HL-60 (cell line): ENCODE measurements around the gene SRP9.

ENCODE experiments used
- DNase-seq, 2 experiments: peaks; one replicate each; pipeline ENCODE4 v3.0.0-alpha.2; 2010 to 2020; ENCODE audit warnings: low read depth in 1 of 2, low spot score in 1 of 2
- H3K27ac ChIP-seq: fragments of 250-450 bp; sonication (Bioruptor Pico); replicated peaks from 2 replicates; pipeline ENCODE4 v1.5.1; 2020; ENCODE audit warnings: mild to moderate bottlenecking, moderate library complexity
- H3K27me3 ChIP-seq: fragments of 250-450 bp; sonication (Bioruptor Pico); 2 replicates; pipeline ENCODE4 v1.5.1; 2021; ENCODE audit warnings: mild to moderate bottlenecking, moderate library complexity; ENCODE audit not compliant: insufficient read depth, poor library complexity, severe bottlenecking
- H3K4me3 ChIP-seq: replicated peaks from 2 replicates; pipeline ENCODE4 v1.5.1; 2011; ENCODE audit warnings: mild to moderate bottlenecking, control low read depth, low read length; ENCODE audit not compliant: insufficient read depth
- CTCF ChIP-seq: IDR thresholded peaks from one replicate; pipeline ENCODE4 v1.5.1; 2011; ENCODE audit warnings: low read length, control low read depth, inconsistent platforms; ENCODE audit not compliant: insufficient read depth
- GABPA ChIP-seq: IDR thresholded peaks from 2 replicates; pipeline ENCODE4 v1.6.1; 2012; ENCODE audit warnings: low read depth
- POLR2AphosphoS5 ChIP-seq: IDR thresholded peaks from 2 replicates; pipeline ENCODE4 v1.6.1; 2012; ENCODE audit warnings: low read depth
- REST ChIP-seq: IDR thresholded peaks from 2 replicates; pipeline ENCODE4 v1.6.1; 2012; ENCODE audit warnings: low read depth; ENCODE audit not compliant: insufficient replicate concordance
- SPI1 ChIP-seq: IDR thresholded peaks from 2 replicates; pipeline ENCODE4 v1.6.1; 2012; ENCODE audit warnings: low read depth, mild to moderate bottlenecking, borderline replicate concordance

Gene SRP9

GRCh38 chr1:225750420-225750819 lies 27.2 kb upstream of the SRP9 start:
- DNase-seq: no peak

GRCh38 chr1:225750875-225751824 lies 26.5 kb upstream of the SRP9 start:
- DNase-seq: no peak
- Histone ChIP-seq H3K27ac (no peak overlapping the region), H3K27me3 (no peaks in the 10 kb centered on the region), H3K4me3 (no peak overlapping the region)
- no peak for TF ChIP-seq REST
- no peak for TF ChIP-seq CTCF
- no peak for TF ChIP-seq GABPA
- no peak for TF ChIP-seq SPI1
- TF ChIP-seq POLR2AphosphoS5: no peak

More at GRCh38 chr1:225750420-225750819, 27.2 kb upstream of the SRP9 start:
- TF ChIP-seq POLR2AphosphoS5 (no peak), CTCF (no peak), GABPA (no peak), REST (no peak), SPI1 (no peak)
- H3K27me3 ChIP-seq: no peaks in the 10 kb centered on the region
- H3K4me3 ChIP-seq: no peak overlapping the region
- no peak overlapping the region for H3K27ac ChIP-seq

GRCh38 chr1:225752245-225752644 lies 25.4 kb upstream of the SRP9 start:
- no peak overlapping the region for H3K27ac ChIP-seq
- TF ChIP-seq REST: no peak
- TF ChIP-seq SPI1: no peak
- no peak for TF ChIP-seq GABPA
- TF ChIP-seq POLR2AphosphoS5: no peak
- TF ChIP-seq CTCF: no peak
- H3K27me3 ChIP-seq: no peaks in the 10 kb centered on the region
- H3K4me3 ChIP-seq: no peak overlapping the region
- DNase-seq: no peak
